ENCODE results near the gene P2RX2.

Gene P2RX2

GRCh38 chr12:132581348-132582057 is 37.1 kb upstream of the P2RX2 start:
- no peak overlapping the region for H3K14ac ChIP-seq (ENCODE audit: low read length)
- DNase-seq: no peak
- H3K4me2 ChIP-seq (ENCODE audit: low read length): no peak overlapping the region
- H3K9ac ChIP-seq (ENCODE audit: low read length): no peak overlapping the region
- peaks cover 24% of the 10 kb centered on the region for H3K27me3 ChIP-seq (ENCODE audit: insufficient read depth, low read length)
- WGBS (ENCODE audit: extremely low coverage, insufficient coverage, insufficient read length): no CpG with 5 or more reads among the region's 17 CpGs
- no peak overlapping the region for H2AFZ ChIP-seq (ENCODE audit: insufficient read depth, low read length, poor library complexity)
- peaks cover 0 to 3% of the 10 kb centered on the region in 2 experiments for H3K4me1 ChIP-seq (ENCODE audit: control insufficient read depth in 1 of 2, insufficient read depth in 2 of 2, low read length in 2 of 2)
- H3K9me3 ChIP-seq (ENCODE audit: insufficient read depth, low read depth, low read length): peaks cover 2% of the 10 kb centered on the region
- no peak overlapping the region for H3K18ac ChIP-seq (ENCODE audit: low read length)
- H4K91ac ChIP-seq (ENCODE audit: low read depth, low read length): no peak overlapping the region
- H3K23ac ChIP-seq (ENCODE audit: low read length): no peak overlapping the region
- H2BK120ac ChIP-seq (ENCODE audit: insufficient read depth, low read length, poor library complexity): no peak overlapping the region
- H4K12ac ChIP-seq (ENCODE audit: low read depth, low read length): no peak overlapping the region
- H3K36me3 ChIP-seq (ENCODE audit: control insufficient read depth in 1 of 2, insufficient read depth in 2 of 2, low read length in 2 of 2): peaks cover 27 to 33% of the 10 kb centered on the region in 2 experiments
- H2BK5ac ChIP-seq (ENCODE audit: low read depth, low read length, poor library complexity): no peak overlapping the region
- no peak overlapping the region for H2AK5ac ChIP-seq (ENCODE audit: low read length)
- no peak overlapping the region for H2BK12ac ChIP-seq (ENCODE audit: low read length)
- no peak overlapping the region for H3K4me3 ChIP-seq (ENCODE audit: low read depth, low read length)
- no peak overlapping the region for H3K27ac ChIP-seq (ENCODE audit: low read depth, low read length)
- no peaks in the 10 kb centered on the region for H3K79me1 ChIP-seq (ENCODE audit: low read length)
- H3K4ac ChIP-seq (ENCODE audit: low read depth, low read length): no peak overlapping the region
- no peak overlapping the region for H4K8ac ChIP-seq (ENCODE audit: low read depth, low read length)
- no peaks in the 10 kb centered on the region for H3K79me2 ChIP-seq (ENCODE audit: control insufficient read depth, insufficient read depth, low read length, poor library complexity)

- Histone ChIP-seq H2AK5ac (ENCODE audit: low read length) (no peak overlapping the region), H4K91ac (ENCODE audit: low read depth, low read length) (no peak overlapping the region), H2AFZ (ENCODE audit: insufficient read depth, low read length, poor library complexity) (no peak overlapping the region), H4K12ac (ENCODE audit: low read depth, low read length) (no peak overlapping the region), H3K9me3 (ENCODE audit: insufficient read depth, low read depth, low read length) (peaks cover 4% of the 10 kb centered on the region), H2BK5ac (ENCODE audit: low read depth, low read length, poor library complexity) (no peak overlapping the region), H3K14ac (ENCODE audit: low read length) (no peak overlapping the region), H3K4me3 (ENCODE audit: low read depth, low read length) (no peak overlapping the region), H2BK12ac (ENCODE audit: low read length) (no peak overlapping the region), H3K18ac (ENCODE audit: low read length) (no peak overlapping the region), H2BK120ac (ENCODE audit: insufficient read depth, low read length, poor library complexity) (no peak overlapping the region), H3K27ac (ENCODE audit: low read depth, low read length) (no peak overlapping the region), H3K27me3 (ENCODE audit: insufficient read depth, low read length) (peaks cover 25% of the 10 kb centered on the region), H3K79me1 (ENCODE audit: low read length) (no peaks in the 10 kb centered on the region), H3K9ac (ENCODE audit: low read length) (no peak overlapping the region), H3K23ac (ENCODE audit: low read length) (no peak overlapping the region), H3K4ac (ENCODE audit: low read depth, low read length) (no peak overlapping the region), H3K36me3 (ENCODE audit: control insufficient read depth in 1 of 2, insufficient read depth in 2 of 2, low read length in 2 of 2) (peaks cover 22 to 27% of the 10 kb centered on the region in 2 experiments), H3K4me2 (ENCODE audit: low read length) (no peak overlapping the region), H3K79me2 (ENCODE audit: control insufficient read depth, insufficient read depth, low read length, poor library complexity) (no peaks in the 10 kb centered on the region), H3K4me1 (ENCODE audit: control insufficient read depth in 1 of 2, insufficient read depth in 2 of 2, low read length in 2 of 2) (peaks cover 0 to 3% of the 10 kb centered on the region in 2 experiments), H4K8ac (ENCODE audit: low read depth, low read length) (no peak overlapping the region)
- no CpG with 5 or more reads among the region's 24 CpGs for WGBS (ENCODE audit: extremely low coverage, insufficient coverage, insufficient read length)
- no peak for DNase-seq
These were observed 36.5 kb upstream of the P2RX2 start for GRCh38 chr12:132582058-132582420.

DNA sequence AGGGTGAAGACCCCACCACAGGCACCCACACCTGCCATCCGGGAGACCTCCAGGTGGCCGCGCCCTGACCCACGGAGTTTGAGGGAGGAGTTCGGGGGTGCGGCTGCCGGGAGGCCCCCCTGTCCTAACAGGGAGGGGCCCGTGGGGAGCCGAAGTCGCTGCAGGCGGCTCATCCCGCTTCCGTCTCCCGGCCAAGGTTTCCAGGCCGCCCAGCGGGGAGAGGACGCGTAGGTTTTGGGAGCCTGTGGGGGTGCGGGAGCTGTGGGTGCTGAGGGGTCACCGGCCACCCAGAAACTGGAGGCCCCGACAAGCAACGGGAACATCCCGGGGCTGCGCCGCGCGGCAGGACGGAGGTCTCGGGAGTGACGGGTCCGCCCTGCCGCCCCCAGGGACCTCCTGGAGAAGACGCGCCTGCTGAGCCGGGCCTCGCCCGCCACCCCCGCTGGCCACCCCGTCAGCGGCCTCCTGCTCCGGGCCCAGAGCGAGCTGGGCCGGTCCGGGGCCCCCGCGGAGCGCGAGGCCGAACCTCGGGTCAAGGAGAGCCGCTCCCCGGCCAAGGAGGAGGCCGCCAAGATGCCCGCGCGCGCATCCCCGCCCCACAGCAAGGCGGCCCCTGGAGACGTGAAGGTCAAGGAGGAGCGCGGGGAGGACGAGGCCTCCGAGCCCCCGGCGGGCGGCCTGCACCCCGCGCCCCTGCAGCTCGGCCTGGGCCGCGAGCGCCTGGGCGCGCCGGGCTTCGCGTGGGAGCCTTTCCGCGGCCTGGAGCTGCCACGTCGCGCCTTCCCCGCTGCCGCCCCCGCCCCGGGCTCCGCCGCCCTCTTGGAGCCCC is 35.8 kb upstream of the P2RX2 start:
- H3K4me2 ChIP-seq (ENCODE audit: low read length): no peak overlapping the region
- no peak overlapping the region for H4K8ac ChIP-seq (ENCODE audit: low read depth, low read length)
- H3K9me3 ChIP-seq (ENCODE audit: insufficient read depth, low read depth, low read length): peaks cover 7% of the 10 kb centered on the region
- no peak overlapping the region for H4K91ac ChIP-seq (ENCODE audit: low read depth, low read length)
- DNase-seq: no peak
- H2BK120ac ChIP-seq (ENCODE audit: insufficient read depth, low read length, poor library complexity): no peak overlapping the region
- no peak overlapping the region for H3K23ac ChIP-seq (ENCODE audit: low read length)
- H3K9ac ChIP-seq (ENCODE audit: low read length): no peak overlapping the region
- H2AK5ac ChIP-seq (ENCODE audit: low read length): no peak overlapping the region
- WGBS (ENCODE audit: extremely low coverage, insufficient coverage, insufficient read length): no CpG with 5 or more reads among the region's 89 CpGs
- H3K4me3 ChIP-seq (ENCODE audit: low read depth, low read length): no peak overlapping the region
- no peaks in the 10 kb centered on the region for H3K79me1 ChIP-seq (ENCODE audit: low read length)
- no peaks in the 10 kb centered on the region for H3K79me2 ChIP-seq (ENCODE audit: control insufficient read depth, insufficient read depth, low read length, poor library complexity)
- H3K14ac ChIP-seq (ENCODE audit: low read length): no peak overlapping the region
- no peak overlapping the region for H3K27ac ChIP-seq (ENCODE audit: low read depth, low read length)
- no peak overlapping the region for H2BK12ac ChIP-seq (ENCODE audit: low read length)
- H3K4me1 ChIP-seq (ENCODE audit: control insufficient read depth in 1 of 2, insufficient read depth in 2 of 2, low read length in 2 of 2): peaks cover 0 to 3% of the 10 kb centered on the region in 2 experiments
- H2BK5ac ChIP-seq (ENCODE audit: low read depth, low read length, poor library complexity): no peak overlapping the region
- peaks cover 15 to 21% of the 10 kb centered on the region in 2 experiments for H3K36me3 ChIP-seq (ENCODE audit: control insufficient read depth in 1 of 2, insufficient read depth in 2 of 2, low read length in 2 of 2)
- peaks cover 27% of the 10 kb centered on the region for H3K27me3 ChIP-seq (ENCODE audit: insufficient read depth, low read length)
- no peak overlapping the region for H3K18ac ChIP-seq (ENCODE audit: low read length)
- H2AFZ ChIP-seq (ENCODE audit: insufficient read depth, low read length, poor library complexity): no peak overlapping the region
- H3K4ac ChIP-seq (ENCODE audit: low read depth, low read length): no peak overlapping the region
- no peak overlapping the region for H4K12ac ChIP-seq (ENCODE audit: low read depth, low read length)

DNA sequence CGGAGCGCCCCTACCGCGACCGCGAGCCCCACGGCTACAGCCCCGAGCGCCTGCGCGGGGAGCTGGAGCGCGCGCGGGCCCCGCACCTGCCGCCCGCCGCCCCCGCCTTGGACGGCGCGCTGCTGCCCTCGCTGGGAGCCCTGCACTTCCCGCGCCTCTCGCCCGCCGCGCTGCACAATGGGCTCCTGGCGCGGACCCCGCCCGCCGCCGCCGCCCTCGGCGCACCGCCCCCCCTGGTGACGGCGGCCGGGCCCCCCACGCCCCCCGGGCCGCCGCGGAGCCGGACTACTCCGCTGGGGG is 35.2 kb upstream of the P2RX2 start:
- Histone ChIP-seq H2AFZ (ENCODE audit: insufficient read depth, low read length, poor library complexity) (no peak overlapping the region), H4K8ac (ENCODE audit: low read depth, low read length) (no peak overlapping the region), H3K36me3 (ENCODE audit: control insufficient read depth in 1 of 2, insufficient read depth in 2 of 2, low read length in 2 of 2) (peaks cover 9 to 16% of the 10 kb centered on the region in 2 experiments), H3K4me2 (ENCODE audit: low read length) (no peak overlapping the region), H4K12ac (ENCODE audit: low read depth, low read length) (no peak overlapping the region), H3K9ac (ENCODE audit: low read length) (no peak overlapping the region), H2BK12ac (ENCODE audit: low read length) (no peak overlapping the region), H3K4me3 (ENCODE audit: low read depth, low read length) (no peak overlapping the region), H4K91ac (ENCODE audit: low read depth, low read length) (no peak overlapping the region), H3K4ac (ENCODE audit: low read depth, low read length) (no peak overlapping the region), H3K27me3 (ENCODE audit: insufficient read depth, low read length) (peaks cover 28% of the 10 kb centered on the region), H3K9me3 (ENCODE audit: insufficient read depth, low read depth, low read length) (peaks cover 7% of the 10 kb centered on the region), H3K4me1 (ENCODE audit: control insufficient read depth in 1 of 2, insufficient read depth in 2 of 2, low read length in 2 of 2) (peaks cover 0 to 3% of the 10 kb centered on the region in 2 experiments), H3K14ac (ENCODE audit: low read length) (no peak overlapping the region), H3K27ac (ENCODE audit: low read depth, low read length) (no peak overlapping the region), H3K79me1 (ENCODE audit: low read length) (no peaks in the 10 kb centered on the region), H3K23ac (ENCODE audit: low read length) (no peak overlapping the region), H2BK120ac (ENCODE audit: insufficient read depth, low read length, poor library complexity) (no peak overlapping the region), H3K18ac (ENCODE audit: low read length) (no peak overlapping the region), H3K79me2 (ENCODE audit: control insufficient read depth, insufficient read depth, low read length, poor library complexity) (no peaks in the 10 kb centered on the region), H2BK5ac (ENCODE audit: low read depth, low read length, poor library complexity) (no peak overlapping the region), H2AK5ac (ENCODE audit: low read length) (no peak overlapping the region)
- WGBS (ENCODE audit: extremely low coverage, insufficient coverage, insufficient read length): no CpG with 5 or more reads among the region's 50 CpGs
- DNase-seq: no peak
